Measurements from ENCODE around the gene ZNF641. TPM values are rescaled to one million over a fixed set of nuclear protein-coding genes. Genes with fewer than 3 reads are reported as not detected.

ZNF641 gene
- total RNA-seq, 2 experiments from 2014 or later, result 10.6 to 11.8 TPM

DNA sequence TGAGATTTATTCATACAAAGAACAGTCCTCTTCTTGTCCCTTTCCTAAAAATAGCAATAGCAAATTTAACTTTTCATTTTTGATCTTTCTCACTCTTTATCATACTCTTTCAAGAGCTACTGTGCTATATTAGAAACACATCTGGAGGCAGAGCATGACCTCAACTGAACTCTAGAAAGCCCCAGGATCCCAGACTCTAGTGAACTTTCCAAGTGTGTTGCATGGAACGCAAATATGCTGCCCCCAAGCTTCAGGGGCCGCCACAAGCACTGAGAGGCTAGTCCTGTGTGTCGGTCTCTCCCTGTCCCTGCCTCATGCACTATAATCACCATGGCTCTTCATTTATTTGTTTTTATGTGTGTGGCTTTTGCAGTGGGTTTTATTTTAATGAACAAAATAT is 38.7 kb upstream of the ZNF641 start:
- Histone ChIP-seq H2AFZ (ENCODE audit: low read length) (no peak overlapping the region), H3K36me3 (ENCODE audit: insufficient read depth, low read length) (no peaks in the 10 kb centered on the region), H3K9me2 (ENCODE audit: insufficient read depth, low read length) (no peaks in the 10 kb centered on the region), H3K79me2 (ENCODE audit: insufficient read depth, low read depth, low read length) (no peaks in the 10 kb centered on the region), H3K27ac (ENCODE audit: low read depth, low read length, poor library complexity, severe bottlenecking) (no peak overlapping the region), H3K4me3 (ENCODE audit: low read depth, low read length, poor library complexity, severe bottlenecking) (no peak overlapping the region), H3K4me2 (ENCODE audit: low read length) (no peak overlapping the region), H3K4me1 (ENCODE audit: insufficient read depth, low read length, poor library complexity, severe bottlenecking) (no peaks in the 10 kb centered on the region), H4K20me1 (ENCODE audit: insufficient read depth, low read length) (no peaks in the 10 kb centered on the region), H3K9me3 (ENCODE audit: low read length) (no peaks in the 10 kb centered on the region)
- BruUV-seq (replicated peaks), result no TSS peak
- intact Hi-C loops (cut with micrococcal nuclease; ENCODE audit: unreplicated experiment), result no loop called here
- TF ChIP-seq EZH2phosphoT487 (IDR thresholded peaks at IDR 0.05; ENCODE audit: borderline replicate concordance, low read depth, low read length) (no peak), CTCF (conservative IDR thresholded peaks at IDR 0.05; ENCODE audit: low read length) (no peak)
- CTCF ChIA-PET (ENCODE audit: unreplicated experiment), result no interaction called here
- DNase-seq (ENCODE audit: low spot score), result no peak
- POLR2A ChIA-PET, result interaction anchor here (0.6 kb wide), 1 partner anchor 62 kb away, joined by 3 read pairs; no protein-coding TSS in a partner anchor

DNA sequence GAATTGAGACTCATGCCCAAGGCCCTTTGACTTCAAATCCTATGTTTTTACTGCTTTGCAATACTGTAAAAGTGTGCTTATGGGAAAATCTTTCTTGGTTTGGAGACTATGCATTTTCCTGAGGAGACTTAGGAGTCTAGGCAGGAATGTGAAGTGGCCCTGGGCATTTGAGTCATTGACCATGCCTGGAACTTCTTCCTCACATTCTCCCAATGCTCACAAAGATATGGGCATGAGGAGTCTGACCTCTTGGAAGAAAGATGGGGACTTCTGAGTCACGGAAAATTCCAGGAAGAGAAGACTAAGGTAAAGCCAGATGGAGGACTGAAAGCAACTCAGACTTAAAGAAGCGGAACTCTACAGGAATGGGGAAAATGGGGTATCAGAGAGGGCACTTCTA is 38.2 kb upstream of the ZNF641 start:
- intact Hi-C loops (cut with micrococcal nuclease; ENCODE audit: unreplicated experiment), result no loop called here

DNA sequence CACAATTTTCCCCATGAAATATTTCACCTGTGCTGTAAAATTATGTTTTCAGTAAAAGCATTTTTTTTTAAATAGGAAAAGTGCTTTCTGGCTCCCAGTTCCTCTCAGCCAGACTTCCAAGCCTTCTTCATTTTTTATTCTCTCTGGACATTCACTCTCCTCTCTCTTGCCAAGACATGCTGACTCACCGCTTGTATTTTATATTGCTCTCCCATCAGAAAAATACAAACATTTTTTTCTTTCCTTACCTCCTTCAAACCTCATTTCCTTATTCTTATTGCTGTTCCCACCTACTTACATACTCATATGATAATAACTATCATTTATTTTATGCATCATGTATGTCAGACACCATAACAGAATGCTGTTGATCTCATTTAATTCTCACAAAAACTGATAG is 37.7 kb upstream of the ZNF641 start:
- Histone ChIP-seq H3K4me2 (ENCODE audit: low read length) (no peak overlapping the region), H3K9me3 (ENCODE audit: low read length) (no peaks in the 10 kb centered on the region), H3K9me2 (ENCODE audit: insufficient read depth, low read length) (no peaks in the 10 kb centered on the region), H2AFZ (ENCODE audit: low read length) (no peak overlapping the region), H3K4me3 (ENCODE audit: low read depth, low read length, poor library complexity, severe bottlenecking) (no peak overlapping the region), H3K4me1 (ENCODE audit: insufficient read depth, low read length, poor library complexity, severe bottlenecking) (no peaks in the 10 kb centered on the region), H3K79me2 (ENCODE audit: insufficient read depth, low read depth, low read length) (no peaks in the 10 kb centered on the region), H3K27ac (ENCODE audit: low read depth, low read length, poor library complexity, severe bottlenecking) (no peak overlapping the region), H3K36me3 (ENCODE audit: insufficient read depth, low read length) (no peaks in the 10 kb centered on the region), H4K20me1 (ENCODE audit: insufficient read depth, low read length) (no peaks in the 10 kb centered on the region)
- BruUV-seq (replicated peaks), result no TSS peak
- ChIA-PET POLR2A (no interaction called here), CTCF (ENCODE audit: unreplicated experiment) (no interaction called here)
- no peak for TF ChIP-seq CTCF (conservative IDR thresholded peaks at IDR 0.05; ENCODE audit: low read length)
- no peak for TF ChIP-seq EZH2phosphoT487 (IDR thresholded peaks at IDR 0.05; ENCODE audit: borderline replicate concordance, low read depth, low read length)
- DNase-seq (ENCODE audit: low spot score), result no peak
- intact Hi-C loops (cut with micrococcal nuclease; ENCODE audit: unreplicated experiment), result no loop called here

More for the DNA sequence above, 38.2 kb upstream of the ZNF641 start:
- Histone ChIP-seq H3K9me3 (ENCODE audit: low read length) (no peaks in the 10 kb centered on the region), H3K79me2 (ENCODE audit: insufficient read depth, low read depth, low read length) (no peaks in the 10 kb centered on the region), H4K20me1 (ENCODE audit: insufficient read depth, low read length) (no peaks in the 10 kb centered on the region), H3K27ac (ENCODE audit: low read depth, low read length, poor library complexity, severe bottlenecking) (no peak overlapping the region), H3K4me1 (ENCODE audit: insufficient read depth, low read length, poor library complexity, severe bottlenecking) (no peaks in the 10 kb centered on the region), H3K4me2 (ENCODE audit: low read length) (no peak overlapping the region), H3K36me3 (ENCODE audit: insufficient read depth, low read length) (no peaks in the 10 kb centered on the region), H3K4me3 (ENCODE audit: low read depth, low read length, poor library complexity, severe bottlenecking) (no peak overlapping the region), H2AFZ (ENCODE audit: low read length) (no peak overlapping the region), H3K9me2 (ENCODE audit: insufficient read depth, low read length) (no peaks in the 10 kb centered on the region)
- CTCF ChIA-PET (ENCODE audit: unreplicated experiment), result no interaction called here
- POLR2A ChIA-PET, result no interaction called here
- no peak for DNase-seq (ENCODE audit: low spot score)
- no peak for TF ChIP-seq CTCF (conservative IDR thresholded peaks at IDR 0.05; ENCODE audit: low read length)
- no peak for TF ChIP-seq EZH2phosphoT487 (IDR thresholded peaks at IDR 0.05; ENCODE audit: borderline replicate concordance, low read depth, low read length)
- BruUV-seq (replicated peaks), result no TSS peak
